IMR-90 (cell line): ENCODE measurements around the gene FBLN1. TPM values are rescaled to one million over a fixed set of nuclear protein-coding genes. Genes with fewer than 3 reads are reported as not detected.

Experiments used
- ATAC-seq: fragments of 200-7000 bp; cut with Tn5 transposase; 2 replicates; pipeline ENCODE4 v1.9.1; 2020; ENCODE audit warnings: low read depth, mild to moderate bottlenecking, moderate library complexity
- BruUV-seq: library from RNA; stranded (reverse); fragments of 400-500 nt; replicated peaks from 2 replicates; lab custom pipeline; 2021; lab: Mats Ljungman, UMichigan
- CTCF ChIA-PET: fragments of 300-600 bp; formaldehyde crosslinking; extraction: SDS; loops from one replicate; lab custom pipeline; 2021; ENCODE audit warnings: antibody characterized with exemption; lab: Yijun Ruan, JAX
- POLR2A ChIA-PET: fragments of 300-600 bp; sonication (Branson Sonifier 250); formaldehyde crosslinking; loops from one replicate; lab custom pipeline; 2022; ENCODE audit warnings: antibody characterized with exemption; ENCODE audit not compliant: unreplicated experiment; lab: Charles Lee
- DNase-seq: peaks from one replicate; pipeline ENCODE4 v3.0.0; 2013
- H2AFZ ChIP-seq: replicated peaks from 2 replicates; pipeline ENCODE3; 2013; ENCODE audit warnings: low read length, mild to moderate bottlenecking; ENCODE audit not compliant: poor library complexity
- H2AK5ac ChIP-seq: 2 replicates; pipeline ENCODE4 v1.6.1; 2013; ENCODE audit warnings: low read depth, low read length, inconsistent platforms
- H2AK9ac ChIP-seq: replicated peaks from 2 replicates; pipeline ENCODE3; 2013; ENCODE audit warnings: mild to moderate bottlenecking, low read depth, low read length, moderate library complexity; ENCODE audit not compliant: poor library complexity
- H2BK120ac ChIP-seq: 2 replicates; pipeline ENCODE4 v1.6.1; 2013; ENCODE audit warnings: low read depth, low read length, inconsistent platforms
- H2BK15ac ChIP-seq: 3 replicates; pipeline ENCODE4 v1.6.1; 2013; ENCODE audit warnings: low read depth, low read length, inconsistent platforms
- H2BK20ac ChIP-seq: 2 replicates; pipeline ENCODE4 v1.6.1; 2013; ENCODE audit warnings: low read depth, mild to moderate bottlenecking, inconsistent platforms, low read length, moderate library complexity
- H2BK5ac ChIP-seq: 2 replicates; pipeline ENCODE4 v1.6.1; 2013; ENCODE audit warnings: mild to moderate bottlenecking, low read depth, low read length, inconsistent platforms; ENCODE audit not compliant: poor library complexity, severe bottlenecking
- H3K14ac ChIP-seq: replicated peaks from 2 replicates; pipeline ENCODE4 v1.6.1; 2013; ENCODE audit warnings: low read depth, low read length, inconsistent platforms
- H3K18ac ChIP-seq: 2 replicates; pipeline ENCODE4 v1.6.1; 2013; ENCODE audit warnings: low read depth, low read length, control low read depth
- H3K23ac ChIP-seq: 2 replicates; pipeline ENCODE4 v1.6.1; 2013; ENCODE audit warnings: low read depth, low read length, inconsistent platforms
- H3K27ac ChIP-seq: 2 replicates; pipeline ENCODE4 v1.5.1; 2013; ENCODE audit warnings: mild to moderate bottlenecking, control low read depth, low read length; ENCODE audit not compliant: insufficient read depth
- H3K27me3 ChIP-seq: 2 replicates; pipeline ENCODE4 v1.6.1; 2013; ENCODE audit warnings: low read length; ENCODE audit not compliant: control insufficient read depth, insufficient read depth
- H3K36me3 ChIP-seq: 2 replicates; pipeline ENCODE4 v1.6.1; 2013; ENCODE audit warnings: low read length, mixed read lengths; ENCODE audit not compliant: control insufficient read depth, insufficient read depth
- H3K4ac ChIP-seq: 2 replicates; pipeline ENCODE4 v1.6.1; 2013; ENCODE audit warnings: low read depth, low read length, inconsistent platforms
- H3K4me1 ChIP-seq: 2 replicates; pipeline ENCODE4 v1.6.1; 2013; ENCODE audit warnings: low read length, mixed read lengths; ENCODE audit not compliant: control insufficient read depth, insufficient read depth
- H3K4me2 ChIP-seq: 2 replicates; pipeline ENCODE4 v1.6.1; 2013; ENCODE audit warnings: low read depth, mild to moderate bottlenecking, control low read depth, low read length, moderate library complexity
- H3K4me3 ChIP-seq: 2 replicates; pipeline ENCODE4 v1.5.1; 2013; ENCODE audit warnings: low read depth, mild to moderate bottlenecking, control low read depth, low read length, moderate library complexity; ENCODE audit not compliant: insufficient read depth
- H3K56ac ChIP-seq: 2 replicates; pipeline ENCODE4 v1.6.1; 2013; ENCODE audit warnings: low read length, inconsistent platforms; ENCODE audit not compliant: insufficient read depth; ENCODE audit errors: extremely low read depth
- H3K79me1 ChIP-seq, 2 experiments: 2 replicates each; pipeline ENCODE4 v1.6.1; 2013; ENCODE audit warnings: low read length in 2 of 2, inconsistent platforms in 1 of 2, low read depth in 1 of 2
- H3K9ac ChIP-seq: 2 replicates; pipeline ENCODE4 v1.6.1; 2013; ENCODE audit warnings: low read depth, low read length, control low read depth
- H3K9me1 ChIP-seq: 2 replicates; pipeline ENCODE4 v1.6.1; 2013; ENCODE audit warnings: low read length, inconsistent platforms; ENCODE audit not compliant: insufficient read depth
- H3K9me3 ChIP-seq: 2 replicates; pipeline ENCODE4 v1.6.1; 2013; ENCODE audit warnings: low read length; ENCODE audit not compliant: control insufficient read depth, insufficient read depth
- H4K20me1 ChIP-seq: 2 replicates; pipeline ENCODE4 v1.6.1; 2013; ENCODE audit warnings: low read length, inconsistent platforms; ENCODE audit not compliant: insufficient read depth
- H4K5ac ChIP-seq: 2 replicates; pipeline ENCODE4 v1.6.1; 2013; ENCODE audit warnings: mild to moderate bottlenecking, low read depth, low read length, control low read depth
- H4K8ac ChIP-seq, 2 experiments: 2 replicates each; pipeline ENCODE4 v1.6.1; 2013; ENCODE audit warnings: low read depth in 2 of 2, low read length in 2 of 2, control low read depth in 1 of 2, inconsistent platforms in 1 of 2
- H4K91ac ChIP-seq: 2 replicates; pipeline ENCODE4 v1.6.1; 2013; ENCODE audit warnings: low read depth, low read length, inconsistent platforms; ENCODE audit not compliant: insufficient read depth
- CHD1 ChIP-seq: IDR thresholded peaks from 2 replicates; pipeline ENCODE4 v1.6.1; 2012; ENCODE audit warnings: low read depth, low read length, improper control_type of control experiment
- MAFK ChIP-seq: IDR thresholded peaks from 2 replicates; pipeline ENCODE4 v1.6.1; 2012; ENCODE audit warnings: low read depth, low read length, improper control_type of control experiment
- MAZ ChIP-seq: IDR thresholded peaks from 2 replicates; pipeline ENCODE4 v1.6.1; 2012; ENCODE audit warnings: low read depth, mild to moderate bottlenecking, low read length, improper control_type of control experiment, moderate library complexity, borderline replicate concordance
- MXI1 ChIP-seq: IDR thresholded peaks from 2 replicates; pipeline ENCODE4 v1.6.1; 2012; ENCODE audit warnings: low read depth, mild to moderate bottlenecking, low read length, moderate library complexity, borderline replicate concordance
- NFE2L2 ChIP-seq: fragments of 150-350 bp; IDR thresholded peaks from 2 replicates; pipeline ENCODE4 v1.6.1; 2016; ENCODE audit warnings: low read depth, mild to moderate bottlenecking, low read length
- POLR2A ChIP-seq: IDR thresholded peaks from 2 replicates; pipeline ENCODE4 v1.6.1; 2012; ENCODE audit warnings: mild to moderate bottlenecking, low read depth, low read length
- RCOR1 ChIP-seq: IDR thresholded peaks from 2 replicates; pipeline ENCODE4 v1.6.1; 2012; ENCODE audit warnings: mild to moderate bottlenecking, low read length, improper control_type of control experiment; ENCODE audit not compliant: insufficient replicate concordance
- RFX5 ChIP-seq: IDR thresholded peaks from 2 replicates; pipeline ENCODE4 v1.8.0; 2012; ENCODE audit warnings: low read depth, mild to moderate bottlenecking, low read length, moderate library complexity
- USF2 ChIP-seq: fragments of 150-350 bp; IDR thresholded peaks from 2 replicates; pipeline ENCODE4 v1.6.1; 2017; ENCODE audit warnings: mild to moderate bottlenecking, antibody characterized with exemption, low read length, low read depth
- WGBS, 2 experiments: methylation state at CpG; one replicate each; pipeline versions ENCODE4 v1.1.5 to v1.1.7; 2013; ENCODE audit warnings: missing lambda C conversion rate in 2 of 2; ENCODE audit not compliant: insufficient read length in 1 of 2; ENCODE audit errors: extremely low coverage in 2 of 2; 5-methylcytosine and 5-hydroxymethylcytosine counted together
- dilution Hi-C: fragments of 300-500 bp; cut with HindIII; formaldehyde crosslinking; loops from one replicate; pipeline ENCODE4 v1.14.3; 2018; ENCODE audit warnings: low sequenced_read_pairs; ENCODE audit not compliant: unreplicated experiment
- in situ Hi-C: fragments of 300-500 bp; cut with MboI; formaldehyde crosslinking; loops from 3 replicates; pipeline ENCODE4 v1.14.3; 2019; ENCODE audit warnings: low sequenced_read_pairs, inconsistent platforms, mixed read lengths
- intact Hi-C: fragments of 100-400 bp; cut with micrococcal nuclease; formaldehyde crosslinking; loops from 2 replicates; pipeline ENCODE4 v1.10.0; 2022
- polyA plus RNA-seq, 3 experiments: library from polyadenylated mRNA; depleted of rRNA; stranded (reverse); fragments of >200 nt; gene quantifications; 2 replicates each; pipeline ENCODE4 v1.2.3, GENCODE V29; 2012; ENCODE audit warnings: low replicate concordance in 1 of 3
- total RNA-seq: library from RNA; depleted of rRNA; stranded (reverse); fragments of >200 nt; gene quantifications from 2 replicates; pipeline ENCODE4 v1.2.3, GENCODE V29; 2012

FBLN1 gene
- total and polyA plus RNA-seq, 2 of the 4 experiments (the other 2 are of a cell fraction): 11.3 to 87.9 TPM

GRCh38 chr22:45484742-45485141 lies 17.9 kb upstream of the FBLN1 start:
- H2BK120ac ChIP-seq: no peak overlapping the region
- H3K4ac ChIP-seq: no peak overlapping the region
- no peaks in the 10 kb centered on the region; the same call in 1 of the 2 replicates for H3K9me1 ChIP-seq
- no peaks in the 10 kb centered on the region for H3K27me3 ChIP-seq
- no peak overlapping the region for H2AK5ac ChIP-seq
- no peak overlapping the region for H2BK15ac ChIP-seq
- dilution Hi-C loops: no loop called here
- no peak overlapping the region for H4K8ac ChIP-seq
- H2BK20ac ChIP-seq: no peak overlapping the region
- 83% methylated on average over 1 of the region's 4 CpGs; no CpG with 5 or more reads in 1 of the 2 experiments for WGBS, 2 experiments
- peaks cover 8% of the 10 kb centered on the region for H3K9me3 ChIP-seq
- DNase-seq: no peak
- no TSS peak for BruUV-seq
- in situ Hi-C loops: no loop called here
- no peak overlapping the region for H3K4me3 ChIP-seq
- ChIA-PET CTCF (no interaction called here), POLR2A (no interaction called here)
- H2AFZ ChIP-seq: no peak overlapping the region
- H3K79me1 ChIP-seq: no peaks in the 10 kb centered on the region
- H3K23ac ChIP-seq: no peak overlapping the region
- H4K5ac ChIP-seq: no peak overlapping the region
- no peak overlapping the region for H2BK5ac ChIP-seq
- H3K18ac ChIP-seq: no peak overlapping the region
- H3K14ac ChIP-seq: 0 out of 2 replicates have a peak overlapping the region, but pooled peaks have one; percentile 16
- intact Hi-C loops: no loop called here
- no peak for ATAC-seq
- H3K9ac ChIP-seq: no peak overlapping the region
- no peak overlapping the region for H3K4me2 ChIP-seq
- H4K20me1 ChIP-seq: no peaks in the 10 kb centered on the region
- TF ChIP-seq MXI1 (no peak), RCOR1 (no peak), NFE2L2 (no peak), MAFK (no peak), USF2 (no peak), CHD1 (no peak), POLR2A (no peak), MAZ (no peak), RFX5 (no peak)
- H3K56ac ChIP-seq: no peak overlapping the region
- H2AK9ac ChIP-seq: no peak overlapping the region
- no peak overlapping the region for H4K91ac ChIP-seq
- H3K27ac ChIP-seq: no peak overlapping the region
- H3K4me1 ChIP-seq: peaks cover 2% of the 10 kb centered on the region; the same call in 1 of the 2 replicates
- no peaks in the 10 kb centered on the region for H3K36me3 ChIP-seq
